PFSK-1 (cell line): ENCODE measurements around the gene TUBB6.

Experiments
- FOXP2 ChIP-seq: optimal IDR thresholded peaks from 2 replicates; pipeline ENCODE3; 2011; ENCODE audit warnings: borderline replicate concordance, control low read depth, inconsistent platforms; ENCODE audit not compliant: insufficient read depth; ENCODE audit errors: extremely low read length, extremely low read depth
- POLR2AphosphoS5 ChIP-seq: IDR thresholded peaks from 2 replicates; pipeline ENCODE4 v1.6.1; 2012; ENCODE audit warnings: low read depth, mild to moderate bottlenecking, control low read depth, low read length, moderate library complexity
- SIN3A ChIP-seq: IDR thresholded peaks from 2 replicates; pipeline ENCODE4 v1.6.1; 2012; ENCODE audit warnings: mild to moderate bottlenecking, low read length, moderate library complexity, borderline replicate concordance; ENCODE audit not compliant: insufficient read depth
- TAF1 ChIP-seq: IDR thresholded peaks from 2 replicates; pipeline ENCODE4 v1.6.1; 2012; ENCODE audit warnings: low read length, control low read depth, borderline replicate concordance; ENCODE audit not compliant: insufficient read depth
- TF ChIP-seq, protein P1 (sequence below), 2 experiments: IDR thresholded peaks; 2 replicates each; pipeline versions ENCODE4 v1.6.1 to v1.8.0; 2011 to 2012; ENCODE audit warnings: low read depth in 2 of 2, low read length in 2 of 2, control low read depth in 1 of 2, inconsistent platforms in 1 of 2, mild to moderate bottlenecking in 1 of 2, moderate library complexity in 1 of 2; ENCODE audit not compliant: insufficient read depth in 1 of 2

TUBB6 gene

GRCh38 chr18:12278741-12279682 lies 29.0 kb upstream of the TUBB6 start:
- no peak for TF ChIP-seq TAF1
- TF ChIP-seq SIN3A = no peak
- TF ChIP-seq POLR2AphosphoS5 = peak; percentile 36; the same call in 1 of the 2 replicates
- TF ChIP-seq FOXP2 = peak; percentile 86
- TF ChIP-seq, protein P1, sequence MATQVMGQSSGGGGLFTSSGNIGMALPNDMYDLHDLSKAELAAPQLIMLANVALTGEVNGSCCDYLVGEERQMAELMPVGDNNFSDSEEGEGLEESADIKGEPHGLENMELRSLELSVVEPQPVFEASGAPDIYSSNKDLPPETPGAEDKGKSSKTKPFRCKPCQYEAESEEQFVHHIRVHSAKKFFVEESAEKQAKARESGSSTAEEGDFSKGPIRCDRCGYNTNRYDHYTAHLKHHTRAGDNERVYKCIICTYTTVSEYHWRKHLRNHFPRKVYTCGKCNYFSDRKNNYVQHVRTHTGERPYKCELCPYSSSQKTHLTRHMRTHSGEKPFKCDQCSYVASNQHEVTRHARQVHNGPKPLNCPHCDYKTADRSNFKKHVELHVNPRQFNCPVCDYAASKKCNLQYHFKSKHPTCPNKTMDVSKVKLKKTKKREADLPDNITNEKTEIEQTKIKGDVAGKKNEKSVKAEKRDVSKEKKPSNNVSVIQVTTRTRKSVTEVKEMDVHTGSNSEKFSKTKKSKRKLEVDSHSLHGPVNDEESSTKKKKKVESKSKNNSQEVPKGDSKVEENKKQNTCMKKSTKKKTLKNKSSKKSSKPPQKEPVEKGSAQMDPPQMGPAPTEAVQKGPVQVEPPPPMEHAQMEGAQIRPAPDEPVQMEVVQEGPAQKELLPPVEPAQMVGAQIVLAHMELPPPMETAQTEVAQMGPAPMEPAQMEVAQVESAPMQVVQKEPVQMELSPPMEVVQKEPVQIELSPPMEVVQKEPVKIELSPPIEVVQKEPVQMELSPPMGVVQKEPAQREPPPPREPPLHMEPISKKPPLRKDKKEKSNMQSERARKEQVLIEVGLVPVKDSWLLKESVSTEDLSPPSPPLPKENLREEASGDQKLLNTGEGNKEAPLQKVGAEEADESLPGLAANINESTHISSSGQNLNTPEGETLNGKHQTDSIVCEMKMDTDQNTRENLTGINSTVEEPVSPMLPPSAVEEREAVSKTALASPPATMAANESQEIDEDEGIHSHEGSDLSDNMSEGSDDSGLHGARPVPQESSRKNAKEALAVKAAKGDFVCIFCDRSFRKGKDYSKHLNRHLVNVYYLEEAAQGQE (IDR thresholded peaks at IDR 0.05; ENCODE audit: insufficient read depth in 1 of 2, low read depth in 2 of 2, low read length in 2 of 2) = no peak

DNA sequence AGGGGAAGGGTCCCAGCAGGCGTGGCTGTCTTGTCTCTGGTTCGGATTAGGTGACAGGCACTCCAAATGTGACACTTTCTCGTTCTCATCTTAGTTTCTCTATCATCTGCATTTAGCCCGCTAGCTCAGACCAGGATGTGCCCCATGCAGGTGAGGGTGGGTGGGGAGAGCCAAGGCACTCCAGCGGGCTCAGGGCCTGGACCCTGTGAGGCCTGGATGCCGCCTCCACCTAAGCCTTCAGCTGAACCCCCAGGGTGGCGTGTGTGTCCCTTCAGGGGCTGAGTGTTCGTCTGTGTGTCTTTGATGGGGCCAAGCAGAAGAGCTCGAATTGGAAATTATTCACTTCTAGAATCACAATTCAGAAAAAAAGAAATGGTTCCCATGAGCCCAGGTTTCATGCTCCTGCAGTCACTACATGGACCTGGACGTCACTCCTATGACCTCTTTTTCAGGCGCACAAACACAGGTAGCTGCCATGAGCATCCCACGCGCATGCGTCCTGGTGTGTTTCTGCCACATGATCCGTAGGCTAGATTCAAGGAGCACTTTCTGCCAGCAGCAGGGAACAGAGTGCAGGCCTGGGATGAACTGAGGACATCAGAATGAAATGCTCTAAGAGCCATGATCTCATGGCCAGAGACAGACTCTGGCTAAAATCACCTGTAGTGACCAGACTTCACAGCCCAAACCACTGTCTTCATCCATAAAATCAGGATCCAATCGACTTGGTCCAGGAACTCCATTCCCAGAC lies 28.1 kb upstream of the TUBB6 start:
- TF ChIP-seq FOXP2 (no peak), SIN3A (no peak), POLR2AphosphoS5 (no peak), TAF1 (no peak)
- TF ChIP-seq, protein P1 (IDR thresholded peaks at IDR 0.05; ENCODE audit: insufficient read depth in 1 of 2, low read depth in 2 of 2, low read length in 2 of 2) = no peak

DNA sequence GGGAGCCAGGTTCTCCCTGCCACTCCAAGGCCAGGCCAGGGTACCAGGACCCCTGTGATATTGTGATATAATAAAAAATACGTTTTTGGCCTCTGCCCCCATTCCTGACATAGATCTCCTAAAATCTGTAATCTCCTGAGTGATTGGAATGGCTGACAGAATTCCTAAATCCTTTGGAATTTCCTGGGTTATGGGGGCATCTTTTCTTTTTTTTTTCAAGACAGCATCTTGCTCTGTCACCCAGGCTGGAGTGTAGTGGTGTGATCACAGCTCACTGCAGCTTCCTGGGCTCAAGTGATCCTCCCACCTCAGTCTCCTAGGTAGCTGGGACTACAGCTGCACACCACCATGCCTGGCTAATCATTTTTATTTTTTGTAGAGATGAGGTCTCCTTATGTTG lies 26.2 kb upstream of the TUBB6 start:
- TF ChIP-seq, protein P1 (IDR thresholded peaks at IDR 0.05; ENCODE audit: insufficient read depth in 1 of 2, low read depth in 2 of 2, low read length in 2 of 2) = no peak
- TF ChIP-seq POLR2AphosphoS5 = no peak
- TF ChIP-seq FOXP2 = no peak

DNA sequence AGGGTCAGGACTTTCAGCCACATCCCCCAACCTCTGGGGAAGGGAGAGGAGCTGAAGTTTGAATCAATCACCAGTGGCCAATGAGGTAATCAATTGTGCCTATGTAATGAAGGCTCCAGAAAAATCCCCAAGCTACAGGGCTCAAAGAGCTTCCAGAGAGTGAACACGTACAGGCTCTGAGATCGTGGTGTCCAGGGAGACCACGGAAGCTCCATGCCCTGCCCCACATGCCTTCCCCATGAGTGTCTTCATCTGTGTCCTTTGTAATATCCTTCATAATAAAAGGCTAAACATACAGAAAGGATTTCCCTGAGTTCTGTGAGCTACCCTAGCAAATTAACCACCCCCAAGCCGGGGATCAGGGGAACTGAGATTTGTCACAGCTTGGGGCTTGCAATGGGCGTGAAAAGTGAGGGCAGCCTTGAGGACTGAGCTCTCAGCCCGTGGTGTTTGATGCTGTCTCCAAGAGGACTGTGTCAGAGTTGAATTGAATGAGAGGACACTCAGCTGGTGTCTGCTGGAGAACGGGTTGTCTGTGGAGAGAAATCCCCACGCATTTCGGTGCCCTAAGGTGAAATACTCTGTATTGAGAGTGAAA lies 25.5 kb upstream of the TUBB6 start:
- no peak for TF ChIP-seq POLR2AphosphoS5
- no peak for TF ChIP-seq TAF1
- TF ChIP-seq FOXP2 = no peak
- TF ChIP-seq, protein P1 (IDR thresholded peaks at IDR 0.05; ENCODE audit: insufficient read depth in 1 of 2, low read depth in 2 of 2, low read length in 2 of 2) = no peak
- no peak for TF ChIP-seq SIN3A
